RKO (cell line): ENCODE results near the gene PGLYRP2.

Source experiments
- DNase-seq: peaks from one replicate; pipeline ENCODE4 v3.0.0-alpha.2; 2016; ENCODE audit warnings: low spot score

Gene PGLYRP2

GRCh38 chr19:15425321-15425950 is 53.9 kb downstream of the PGLYRP2 start:
- no peak for DNase-seq

DNA sequence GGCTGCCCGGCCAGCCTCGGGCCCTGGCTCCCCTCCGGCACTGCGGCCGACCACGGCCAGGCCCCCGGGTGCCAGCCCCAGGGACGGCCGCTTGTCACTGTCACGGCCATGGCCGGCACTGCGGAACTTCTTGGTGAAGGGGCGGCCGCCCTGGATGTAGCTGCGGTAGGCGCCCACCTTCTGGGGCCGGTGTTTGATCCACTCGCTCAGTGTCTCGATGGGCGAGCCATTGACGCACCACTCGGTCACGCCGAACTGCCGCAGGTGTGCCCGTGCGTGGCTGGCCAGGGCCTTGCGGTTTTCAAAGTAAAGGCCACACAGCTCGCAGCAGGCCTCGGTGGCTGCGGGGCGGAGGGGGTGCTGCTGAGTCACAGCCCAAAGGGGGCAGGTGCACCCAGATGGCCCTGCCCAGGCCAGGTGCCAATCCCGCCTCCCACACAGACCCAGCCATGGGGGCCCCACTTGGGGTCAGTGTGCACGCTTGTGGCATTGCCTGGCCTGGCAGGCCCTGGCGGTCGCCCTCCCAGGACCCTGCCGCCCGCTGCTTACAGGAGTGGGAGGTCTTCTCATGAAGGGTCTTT is 54.5 kb downstream of the PGLYRP2 start:
- DNase-seq = no peak

DNA sequence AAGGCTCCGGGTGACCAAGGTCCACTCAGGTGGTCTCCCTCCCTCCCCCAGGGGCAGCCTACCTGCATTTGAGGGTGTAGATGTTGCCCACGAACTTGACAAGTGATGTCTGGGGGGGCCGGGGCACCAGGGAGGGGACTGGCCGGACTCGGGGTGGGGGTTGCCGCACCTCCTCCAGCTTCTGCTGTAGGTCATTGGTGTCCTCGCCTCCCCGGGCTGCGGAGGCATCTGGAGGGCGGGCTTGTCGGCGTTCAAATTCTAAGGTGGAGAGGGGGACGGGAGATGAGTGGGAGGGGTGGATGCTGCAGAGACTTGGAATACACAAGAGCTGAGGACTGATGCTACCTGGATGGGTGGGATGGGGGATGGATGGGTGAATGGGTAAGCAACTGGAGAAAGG is 55.2 kb downstream of the PGLYRP2 start:
- no peak for DNase-seq

DNA sequence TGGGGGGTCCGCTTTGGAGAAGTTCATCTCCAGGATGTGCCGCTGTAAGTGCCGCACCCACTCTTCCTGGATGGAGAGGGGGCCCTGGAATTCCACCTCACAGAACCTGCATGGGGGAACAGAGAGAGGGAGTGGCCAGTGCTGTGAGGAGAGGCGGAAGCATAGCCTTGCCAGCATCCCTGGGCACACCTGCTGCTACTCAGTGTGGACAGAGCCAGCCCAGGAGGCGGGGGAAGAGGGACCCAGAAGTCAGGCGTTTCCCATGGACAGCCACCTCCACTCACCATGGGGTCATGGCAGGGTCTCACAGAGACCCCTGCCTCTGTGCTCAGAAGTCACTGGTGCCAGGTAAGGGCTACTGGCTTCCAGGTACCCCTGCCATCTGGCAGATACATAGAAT is 56.2 kb downstream of the PGLYRP2 start:
- no peak for DNase-seq

DNA sequence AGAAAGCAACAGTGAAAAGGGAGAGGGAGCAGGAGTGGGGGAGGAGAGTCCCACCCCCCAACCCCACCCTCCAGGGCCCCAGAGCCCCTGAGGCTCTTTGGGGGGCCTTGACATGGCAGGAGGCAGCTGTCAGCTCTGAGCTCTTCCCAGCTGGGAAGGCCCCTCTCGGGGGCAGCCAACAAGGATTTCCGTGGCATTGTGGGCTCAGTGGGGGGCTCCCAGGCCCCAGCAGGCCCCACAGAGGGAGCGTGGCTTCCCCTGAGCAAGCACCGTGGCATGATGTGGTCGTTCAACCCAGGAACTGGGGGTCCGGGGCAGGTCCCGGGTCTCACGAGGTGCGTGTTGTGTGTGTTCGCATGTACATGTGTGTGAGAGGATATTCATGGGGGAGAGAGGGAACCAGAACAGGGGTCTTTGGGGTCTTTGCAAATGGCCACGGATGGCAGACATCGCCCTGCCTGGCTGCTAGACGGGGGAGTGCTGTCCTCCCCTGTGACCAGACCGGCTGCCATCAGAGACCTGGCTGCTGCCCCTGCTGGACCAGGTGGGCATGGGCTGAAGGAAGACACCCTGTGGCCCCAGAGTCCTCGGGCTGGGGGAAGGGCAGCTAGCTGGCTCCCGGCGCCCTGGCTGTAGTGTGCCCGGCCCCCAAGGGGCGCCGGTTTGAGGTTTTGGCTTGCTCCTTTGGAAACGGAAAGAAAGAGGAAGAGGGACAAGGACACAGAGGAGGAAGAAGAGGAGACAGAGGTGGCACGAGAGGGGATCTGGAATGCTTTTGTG is 56.8 kb downstream of the PGLYRP2 start:
- DNase-seq = no peak

- no peak for DNase-seq
Measured at GRCh38 chr19:15421721-15422260, 57.5 kb downstream of the PGLYRP2 start.

DNA sequence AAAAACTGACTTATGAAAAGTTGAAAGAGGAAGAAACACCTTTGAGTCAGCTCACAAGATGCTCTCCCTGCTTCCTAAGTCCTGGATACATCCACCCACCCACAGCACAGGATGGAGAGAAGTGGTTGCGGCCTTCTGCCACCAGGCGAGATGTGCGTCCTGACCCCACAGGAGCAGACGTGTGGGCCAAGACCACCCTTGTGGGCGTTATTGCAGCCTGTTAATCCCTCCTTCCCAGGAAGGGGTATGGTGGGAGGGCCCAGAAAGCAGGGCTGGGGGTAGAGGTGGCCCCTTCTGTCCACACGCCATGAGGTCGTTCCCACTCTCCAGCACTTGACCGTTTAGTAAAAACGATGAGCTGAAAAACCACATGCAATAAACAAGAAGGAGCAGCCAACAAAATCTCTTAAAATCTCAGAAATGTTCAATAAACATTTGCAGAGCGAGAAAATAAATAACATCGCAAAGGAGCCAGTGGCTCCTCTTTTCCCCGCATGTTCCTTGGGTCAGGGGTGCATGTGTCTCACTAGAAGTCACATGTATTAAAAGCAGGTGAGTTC is 58.1 kb downstream of the PGLYRP2 start:
- no peak for DNase-seq

GRCh38 chr19:15419413-15420025 is 59.8 kb downstream of the PGLYRP2 start:
- DNase-seq = peak; percentile 75
